Choroid plexus epithelial cell (primary cell): ENCODE measurements around the gene BRD2.
A peak's percentile ranks its signal among the peaks of the same experiment; 100 is the strongest.

ENCODE experiments used
- DNase-seq: peaks from one replicate; pipeline ENCODE4 v3.0.0-alpha.2; 2010; ENCODE audit warnings: low read depth
- H3K4me3 ChIP-seq: 2 replicates; pipeline ENCODE4 v1.5.1; 2011; ENCODE audit warnings: low read depth, mild to moderate bottlenecking, control low read depth, low read length, moderate library complexity
- CTCF ChIP-seq: conservative IDR thresholded peaks from 2 replicates; pipeline ENCODE4 v1.5.1; 2011; ENCODE audit warnings: low read depth, mild to moderate bottlenecking, control low read depth, inconsistent platforms, low read length, moderate library complexity

Gene BRD2

GRCh38 chr6:33018418-33018817 lies 50.0 kb downstream of the BRD2 start:
- DNase-seq, result no peak
- no peak overlapping the region for H3K4me3 ChIP-seq
- TF ChIP-seq CTCF, result no peak

GRCh38 chr6:33018904-33019303 lies 50.5 kb downstream of the BRD2 start:
- no peak for TF ChIP-seq CTCF
- peak; percentile 54 for DNase-seq
- H3K4me3 ChIP-seq, result peak overlapping the region; percentile 13

- H3K4me3 ChIP-seq, result no peak overlapping the region
- DNase-seq, result no peak
- no peak for TF ChIP-seq CTCF
These were observed 51.0 kb downstream of the BRD2 start for GRCh38 chr6:33019372-33019771.

- H3K4me3 ChIP-seq, result no peak overlapping the region
- no peak for TF ChIP-seq CTCF
These were observed 53.5 kb downstream of the BRD2 start for GRCh38 chr6:33021917-33022316.

GRCh38 chr6:33023536-33023935 lies 55.1 kb downstream of the BRD2 start:
- no peak for DNase-seq
- no peak for TF ChIP-seq CTCF
- H3K4me3 ChIP-seq, result no peak overlapping the region

More at GRCh38 chr6:33021917-33022316, 53.5 kb downstream of the BRD2 start:
- DNase-seq, result no peak

- no peak for TF ChIP-seq CTCF
- H3K4me3 ChIP-seq, result no peak overlapping the region
- DNase-seq, result no peak
These were observed 56.1 kb downstream of the BRD2 start for GRCh38 chr6:33024521-33024920.

GRCh38 chr6:33028220-33028849 lies 59.9 kb downstream of the BRD2 start:
- DNase-seq, result no peak
- TF ChIP-seq CTCF, result no peak
- H3K4me3 ChIP-seq, result no peak overlapping the region
